ENCODE measurements around the gene TSPOAP1.

DNA sequence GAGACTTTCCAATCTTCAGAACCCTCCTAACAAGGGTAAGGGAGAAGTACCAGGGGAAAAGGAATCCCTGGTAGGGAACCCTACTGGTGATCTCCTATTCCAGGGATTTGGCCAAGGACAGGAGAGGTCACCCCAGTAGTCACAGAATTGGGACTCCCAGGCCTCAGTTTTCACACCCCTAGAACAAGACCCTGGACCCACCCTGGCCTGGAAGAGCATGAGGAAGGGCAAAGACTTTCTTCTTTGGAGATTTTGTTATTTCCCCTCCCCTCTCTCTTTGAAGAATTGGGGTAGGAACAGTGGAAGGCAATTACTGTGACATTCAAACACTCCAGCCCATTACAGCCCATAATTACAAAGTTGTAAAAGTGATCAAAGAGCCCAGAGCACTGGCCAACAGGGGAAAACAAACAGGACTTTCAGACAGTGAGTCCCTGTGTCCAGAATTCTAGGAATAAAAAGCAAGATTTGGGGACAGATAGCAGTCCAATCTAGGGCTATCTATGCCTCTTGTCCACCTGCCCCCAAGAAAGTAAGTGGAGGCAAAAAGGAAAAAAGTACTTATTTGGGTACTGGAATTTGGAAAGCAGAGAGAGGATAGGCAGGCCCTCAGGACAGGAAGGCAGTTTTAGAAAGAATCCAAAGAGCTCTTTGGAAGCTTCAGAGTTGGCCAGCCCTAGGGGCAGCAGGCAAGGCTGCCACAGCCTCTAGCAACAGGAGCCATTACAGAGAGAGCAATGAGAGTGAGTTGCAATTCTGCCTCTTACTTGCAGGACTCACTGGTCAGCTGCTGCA lies 36.8 kb upstream of the TSPOAP1 start:
- no peak for TF ChIP-seq EZH2phosphoT487 (conservative IDR thresholded peaks at IDR 0.05; ENCODE audit: low read length)
- TF ChIP-seq, protein P1, sequence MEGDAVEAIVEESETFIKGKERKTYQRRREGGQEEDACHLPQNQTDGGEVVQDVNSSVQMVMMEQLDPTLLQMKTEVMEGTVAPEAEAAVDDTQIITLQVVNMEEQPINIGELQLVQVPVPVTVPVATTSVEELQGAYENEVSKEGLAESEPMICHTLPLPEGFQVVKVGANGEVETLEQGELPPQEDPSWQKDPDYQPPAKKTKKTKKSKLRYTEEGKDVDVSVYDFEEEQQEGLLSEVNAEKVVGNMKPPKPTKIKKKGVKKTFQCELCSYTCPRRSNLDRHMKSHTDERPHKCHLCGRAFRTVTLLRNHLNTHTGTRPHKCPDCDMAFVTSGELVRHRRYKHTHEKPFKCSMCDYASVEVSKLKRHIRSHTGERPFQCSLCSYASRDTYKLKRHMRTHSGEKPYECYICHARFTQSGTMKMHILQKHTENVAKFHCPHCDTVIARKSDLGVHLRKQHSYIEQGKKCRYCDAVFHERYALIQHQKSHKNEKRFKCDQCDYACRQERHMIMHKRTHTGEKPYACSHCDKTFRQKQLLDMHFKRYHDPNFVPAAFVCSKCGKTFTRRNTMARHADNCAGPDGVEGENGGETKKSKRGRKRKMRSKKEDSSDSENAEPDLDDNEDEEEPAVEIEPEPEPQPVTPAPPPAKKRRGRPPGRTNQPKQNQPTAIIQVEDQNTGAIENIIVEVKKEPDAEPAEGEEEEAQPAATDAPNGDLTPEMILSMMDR (IDR thresholded peaks at IDR 0.05; ENCODE audit: insufficient read depth, low read length, poor library complexity, severe bottlenecking) = no peak
